Esophagus squamous epithelium (tissue), 4 donors: Measurements from ENCODE around the gene RERE.

Experiments used
- POLR2A ChIP-seq, 4 donors: fragments of 450-650 bp; IDR thresholded peaks; one replicate each; pipeline ENCODE4 v1.6.1; 2017; ENCODE audit warnings: antibody characterized with exemption in 4 of 4, mild to moderate bottlenecking in 4 of 4, moderate library complexity in 3 of 4
- TF ChIP-seq, protein P1 (sequence below), 6 experiments: fragments of 450-650 bp in 4 of 6; fragments of 200-600 bp in 2 of 6; sonication (generic) in 2 of 6; IDR thresholded peaks; one replicate each; pipeline ENCODE4 v1.5.1; 2016 to 2019; ENCODE audit warnings: antibody characterized with exemption in 6 of 6, mild to moderate bottlenecking in 4 of 6, moderate library complexity in 4 of 6

- TF ChIP-seq, protein P1, sequence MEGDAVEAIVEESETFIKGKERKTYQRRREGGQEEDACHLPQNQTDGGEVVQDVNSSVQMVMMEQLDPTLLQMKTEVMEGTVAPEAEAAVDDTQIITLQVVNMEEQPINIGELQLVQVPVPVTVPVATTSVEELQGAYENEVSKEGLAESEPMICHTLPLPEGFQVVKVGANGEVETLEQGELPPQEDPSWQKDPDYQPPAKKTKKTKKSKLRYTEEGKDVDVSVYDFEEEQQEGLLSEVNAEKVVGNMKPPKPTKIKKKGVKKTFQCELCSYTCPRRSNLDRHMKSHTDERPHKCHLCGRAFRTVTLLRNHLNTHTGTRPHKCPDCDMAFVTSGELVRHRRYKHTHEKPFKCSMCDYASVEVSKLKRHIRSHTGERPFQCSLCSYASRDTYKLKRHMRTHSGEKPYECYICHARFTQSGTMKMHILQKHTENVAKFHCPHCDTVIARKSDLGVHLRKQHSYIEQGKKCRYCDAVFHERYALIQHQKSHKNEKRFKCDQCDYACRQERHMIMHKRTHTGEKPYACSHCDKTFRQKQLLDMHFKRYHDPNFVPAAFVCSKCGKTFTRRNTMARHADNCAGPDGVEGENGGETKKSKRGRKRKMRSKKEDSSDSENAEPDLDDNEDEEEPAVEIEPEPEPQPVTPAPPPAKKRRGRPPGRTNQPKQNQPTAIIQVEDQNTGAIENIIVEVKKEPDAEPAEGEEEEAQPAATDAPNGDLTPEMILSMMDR (IDR thresholded peaks at IDR 0.05): no peak
- TF ChIP-seq POLR2A (IDR thresholded peaks at IDR 0.05): no peak
Observed at GRCh38 chr1:8525216-8525557, 292.3 kb downstream of the RERE start.
